A673 (cell line): ENCODE measurements around the gene COL5A2. TPM values are rescaled to one million over a fixed set of nuclear protein-coding genes. Genes with fewer than 3 reads are reported as not detected.

Source experiments
- BruUV-seq: library from RNA; stranded (reverse); fragments of 400-500 nt; replicated peaks from 2 replicates; lab custom pipeline; 2021; lab: Mats Ljungman, UMichigan
- CTCF ChIA-PET: fragments of 300-600 bp; sonication (Branson Sonifier 250); formaldehyde crosslinking; loops from one replicate; lab custom pipeline; 2022; ENCODE audit warnings: antibody characterized with exemption; lab: Charles Lee
- POLR2A ChIA-PET: fragments of 300-600 bp; sonication (Branson Sonifier 250); formaldehyde crosslinking; loops from one replicate; lab custom pipeline; 2022; ENCODE audit warnings: antibody characterized with exemption; ENCODE audit not compliant: low non-redundant PET; lab: Charles Lee
- DNase-seq: peaks from one replicate; pipeline ENCODE4 v3.0.0-alpha.2; 2015; ENCODE audit warnings: low spot score
- H3K27ac ChIP-seq: fragments of 200-600 bp; sonication (generic); 2 replicates; pipeline ENCODE4 v1.5.1; 2016; ENCODE audit warnings: mixed run types, low read depth, mild to moderate bottlenecking, mixed read lengths, antibody characterized with exemption, low read length; ENCODE audit not compliant: poor library complexity, severe bottlenecking
- H3K27me3 ChIP-seq: fragments of 200-600 bp; sonication (generic); replicated peaks from 2 replicates; pipeline ENCODE4 v1.6.1; 2017; ENCODE audit warnings: mixed run types, low read depth, mild to moderate bottlenecking, mixed read lengths, antibody characterized with exemption, low read length; ENCODE audit not compliant: insufficient read depth, poor library complexity
- H3K36me3 ChIP-seq: fragments of 200-600 bp; sonication (generic); 2 replicates; pipeline ENCODE4 v1.6.1; 2016; ENCODE audit warnings: mixed run types, mild to moderate bottlenecking, mixed read lengths, antibody characterized with exemption, low read length; ENCODE audit not compliant: insufficient read depth, poor library complexity, severe bottlenecking
- H3K4me1 ChIP-seq: fragments of 200-600 bp; sonication (generic); 2 replicates; pipeline ENCODE4 v1.6.1; 2017; ENCODE audit warnings: mixed run types, mild to moderate bottlenecking, mixed read lengths, antibody characterized with exemption, low read length; ENCODE audit not compliant: insufficient read depth, poor library complexity, severe bottlenecking
- H3K4me3 ChIP-seq: fragments of 200-600 bp; sonication (generic); 2 replicates; pipeline ENCODE4 v1.5.1; 2016; ENCODE audit warnings: low read depth, mixed run types, mild to moderate bottlenecking, mixed read lengths, low read length; ENCODE audit not compliant: poor library complexity, severe bottlenecking
- H3K9me3 ChIP-seq: fragments of 200-600 bp; sonication (generic); 2 replicates; pipeline ENCODE4 v1.6.1; 2016; ENCODE audit warnings: mixed run types, low read depth, mild to moderate bottlenecking, mixed read lengths, antibody characterized with exemption, low read length; ENCODE audit not compliant: poor library complexity, severe bottlenecking
- EZH2 ChIP-seq: fragments of 200-600 bp; sonication (generic); IDR thresholded peaks from 2 replicates; pipeline ENCODE4 v1.6.1; 2017; ENCODE audit warnings: borderline replicate concordance, low read depth, mild to moderate bottlenecking, mixed read lengths, antibody characterized with exemption, low read length; ENCODE audit not compliant: poor library complexity, severe bottlenecking
- intact Hi-C: fragments of 100-400 bp; cut with micrococcal nuclease; formaldehyde crosslinking; loops from one replicate; pipeline ENCODE4 v1.10.0; 2022; ENCODE audit not compliant: unreplicated experiment
- total RNA-seq: library from RNA; stranded (reverse); gene quantifications from 2 replicates; pipeline ENCODE4 v1.2.3, GENCODE V29; 2021
- TF ChIP-seq, protein P1 (sequence below): fragments of 300-800, 200-600 bp; sonication (generic); conservative IDR thresholded peaks from 2 replicates; pipeline ENCODE4 v1.5.1; 2017; ENCODE audit warnings: low read depth, mild to moderate bottlenecking, antibody characterized with exemption, low read length, moderate library complexity, mixed read lengths

The COL5A2 gene
- total RNA-seq, 1 experiment from 2014 or later: 92.2 TPM

DNA sequence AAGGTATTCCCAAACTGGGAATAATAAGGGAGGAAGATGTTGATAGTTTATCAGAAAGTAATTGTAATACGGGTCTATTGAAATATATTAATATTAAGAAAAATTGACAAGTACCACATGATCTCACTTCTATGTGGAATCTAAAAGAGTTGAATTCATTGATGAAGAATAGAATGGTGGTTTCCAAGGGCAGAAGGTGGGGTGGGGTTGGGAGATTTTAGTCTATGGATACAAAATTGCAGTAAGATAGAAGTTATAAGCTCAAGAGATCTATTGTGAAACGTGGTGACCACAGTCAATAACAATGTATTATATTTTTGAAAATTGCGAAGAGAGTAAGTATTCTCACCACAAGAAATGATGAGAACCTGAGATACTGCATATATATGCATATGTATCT is 166.5 kb downstream of the COL5A2 start:
- Histone ChIP-seq H3K27me3 (no peaks in the 10 kb centered on the region), H3K4me1 (peaks cover 17% of the 10 kb centered on the region), H3K27ac (no peak overlapping the region), H3K4me3 (no peak overlapping the region), H3K9me3 (no peaks in the 10 kb centered on the region), H3K36me3 (no peaks in the 10 kb centered on the region)
- TF ChIP-seq, protein P1, sequence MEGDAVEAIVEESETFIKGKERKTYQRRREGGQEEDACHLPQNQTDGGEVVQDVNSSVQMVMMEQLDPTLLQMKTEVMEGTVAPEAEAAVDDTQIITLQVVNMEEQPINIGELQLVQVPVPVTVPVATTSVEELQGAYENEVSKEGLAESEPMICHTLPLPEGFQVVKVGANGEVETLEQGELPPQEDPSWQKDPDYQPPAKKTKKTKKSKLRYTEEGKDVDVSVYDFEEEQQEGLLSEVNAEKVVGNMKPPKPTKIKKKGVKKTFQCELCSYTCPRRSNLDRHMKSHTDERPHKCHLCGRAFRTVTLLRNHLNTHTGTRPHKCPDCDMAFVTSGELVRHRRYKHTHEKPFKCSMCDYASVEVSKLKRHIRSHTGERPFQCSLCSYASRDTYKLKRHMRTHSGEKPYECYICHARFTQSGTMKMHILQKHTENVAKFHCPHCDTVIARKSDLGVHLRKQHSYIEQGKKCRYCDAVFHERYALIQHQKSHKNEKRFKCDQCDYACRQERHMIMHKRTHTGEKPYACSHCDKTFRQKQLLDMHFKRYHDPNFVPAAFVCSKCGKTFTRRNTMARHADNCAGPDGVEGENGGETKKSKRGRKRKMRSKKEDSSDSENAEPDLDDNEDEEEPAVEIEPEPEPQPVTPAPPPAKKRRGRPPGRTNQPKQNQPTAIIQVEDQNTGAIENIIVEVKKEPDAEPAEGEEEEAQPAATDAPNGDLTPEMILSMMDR: no peak
- TF ChIP-seq EZH2: no peak
- POLR2A ChIA-PET: interaction anchor here (0.6 kb wide), 1 partner anchor 47 kb away, joined by 4 read pairs; no protein-coding TSS in a partner anchor
- intact Hi-C loops: no loop called here
- no TSS peak for BruUV-seq
- no peak for DNase-seq
- CTCF ChIA-PET: no interaction called here

DNA sequence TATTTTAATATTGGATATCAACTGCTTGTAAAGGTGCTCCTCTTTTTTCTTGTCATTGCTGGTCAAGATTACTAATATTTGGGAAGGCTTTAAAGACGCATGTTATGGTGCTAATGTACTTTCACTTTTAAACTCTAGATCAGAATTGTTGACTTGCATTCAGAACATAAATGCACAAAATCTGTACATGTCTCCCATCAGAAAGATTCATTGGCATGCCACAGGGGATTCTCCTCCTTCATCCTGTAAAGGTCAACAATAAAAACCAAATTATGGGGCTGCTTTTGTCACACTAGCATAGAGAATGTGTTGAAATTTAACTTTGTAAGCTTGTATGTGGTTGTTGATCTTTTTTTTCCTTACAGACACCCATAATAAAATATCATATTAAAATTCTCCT is 167.2 kb downstream of the COL5A2 start:
- Histone ChIP-seq H3K27ac (no peak overlapping the region), H3K4me1 (peaks cover 17% of the 10 kb centered on the region), H3K36me3 (no peaks in the 10 kb centered on the region), H3K4me3 (no peak overlapping the region), H3K9me3 (no peaks in the 10 kb centered on the region), H3K27me3 (no peaks in the 10 kb centered on the region)
- no TSS peak for BruUV-seq
- intact Hi-C loops: no loop called here
- no peak for TF ChIP-seq EZH2
- TF ChIP-seq, protein P1: no peak
- ChIA-PET POLR2A (no interaction called here), CTCF (no interaction called here)
- no peak for DNase-seq

DNA sequence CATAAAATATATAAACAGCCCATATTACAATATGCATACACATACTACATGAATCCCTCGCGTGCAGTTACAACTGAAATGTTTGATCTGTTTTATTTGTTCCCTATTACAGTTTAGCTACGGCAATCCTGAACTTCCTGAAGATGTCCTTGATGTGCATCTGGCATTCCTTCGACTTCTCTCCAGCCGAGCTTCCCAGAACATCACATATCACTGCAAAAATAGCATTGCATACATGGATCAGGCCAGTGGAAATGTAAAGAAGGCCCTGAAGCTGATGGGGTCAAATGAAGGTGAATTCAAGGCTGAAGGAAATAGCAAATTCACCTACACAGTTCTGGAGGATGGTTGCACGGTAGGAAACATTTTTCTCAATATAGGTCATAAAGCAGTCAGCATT is 169.0 kb downstream of the COL5A2 start:
- Histone ChIP-seq H3K27me3 (no peaks in the 10 kb centered on the region), H3K4me3 (no peak overlapping the region), H3K36me3 (no peaks in the 10 kb centered on the region), H3K9me3 (no peaks in the 10 kb centered on the region), H3K4me1 (peaks cover 12% of the 10 kb centered on the region), H3K27ac (no peak overlapping the region)
- intact Hi-C loops: no loop called here
- POLR2A ChIA-PET: no interaction called here
- no peak for DNase-seq
- TF ChIP-seq, protein P1: no peak
- TF ChIP-seq EZH2: no peak
- CTCF ChIA-PET: no interaction called here
- no TSS peak for BruUV-seq
